OCI-LY7 (cell line): Measurements from ENCODE around the gene MAMDC2.

Experiments used
- CTCF ChIP-seq: fragments of 200-600 bp; sonication (generic); conservative IDR thresholded peaks from 2 replicates; pipeline ENCODE4 v1.5.1; 2014; ENCODE audit warnings: mild to moderate bottlenecking, antibody characterized with exemption, low read length, moderate library complexity, mixed read lengths
- EZH2phosphoT487 ChIP-seq: fragments of 200-600 bp; sonication (generic); IDR thresholded peaks from 2 replicates; pipeline ENCODE4 v1.6.1; 2018; ENCODE audit warnings: low read depth, borderline replicate concordance, mild to moderate bottlenecking, mixed run types, antibody characterized with exemption, low read length, moderate library complexity, mixed read lengths

- no peak for TF ChIP-seq EZH2phosphoT487
- no peak for TF ChIP-seq CTCF
These were observed 66.8 kb downstream of the MAMDC2 start for GRCh38 chr9:70110194-70111041.
